ENCODE measurements around the gene SLCO2B1.

The SLCO2B1 gene

DNA sequence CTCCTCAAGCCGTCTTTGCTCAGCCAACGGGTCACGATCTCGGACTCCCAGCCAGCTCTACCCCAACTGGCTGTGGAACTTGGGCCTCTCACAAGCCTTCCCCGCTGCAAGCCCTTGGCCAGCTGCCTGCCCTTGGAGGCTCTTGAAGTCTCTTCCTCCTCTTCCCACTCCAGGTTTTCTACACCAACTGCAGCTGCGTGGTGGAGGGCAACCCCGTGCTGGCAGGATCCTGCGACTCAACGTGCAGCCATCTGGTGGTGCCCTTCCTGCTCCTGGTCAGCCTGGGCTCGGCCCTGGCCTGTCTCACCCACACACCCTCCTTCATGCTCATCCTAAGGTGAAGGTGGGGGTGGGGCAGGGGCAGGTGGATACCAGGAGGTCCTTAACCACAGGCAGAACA lies 49.1 kb downstream of the SLCO2B1 start:
- no peak overlapping the region for H3K27ac ChIP-seq (ENCODE audit: low read depth in 2 of 2, low read length in 2 of 2)
- H3K36me3 ChIP-seq (ENCODE audit: control insufficient read depth in 2 of 2, insufficient read depth in 2 of 2, low read length in 2 of 2), result peaks cover 19 to 21% of the 10 kb centered on the region in 2 donors
- H3K4me1 ChIP-seq (ENCODE audit: control insufficient read depth in 2 of 2, insufficient read depth in 2 of 2, low read length in 2 of 2), result peaks cover 0 to 7% of the 10 kb centered on the region in 2 donors
- no peak overlapping the region for H3K9ac ChIP-seq (ENCODE audit: low read depth in 1 of 2, low read length in 2 of 2)
- no peak overlapping the region for H3K4me3 ChIP-seq (ENCODE audit: low read length in 2 of 2)
- H3K27me3 ChIP-seq (ENCODE audit: control insufficient read depth in 2 of 2, insufficient read depth in 2 of 2, low read length in 2 of 2), result no peaks in the 10 kb centered on the region
- no peaks in the 10 kb centered on the region for H3K9me3 ChIP-seq (ENCODE audit: control insufficient read depth in 2 of 2, low read length in 2 of 2)

GRCh38 chr11:75200531-75200930 lies 49.6 kb downstream of the SLCO2B1 start:
- H3K27ac ChIP-seq (ENCODE audit: low read depth in 2 of 2, low read length in 2 of 2), result no peak overlapping the region

GRCh38 chr11:75201771-75202170 lies 50.9 kb downstream of the SLCO2B1 start:
- Histone ChIP-seq H3K4me3 (ENCODE audit: low read length in 2 of 2) (no peak overlapping the region), H3K9ac (ENCODE audit: low read depth in 1 of 2, low read length in 2 of 2) (no peak overlapping the region), H3K27me3 (ENCODE audit: control insufficient read depth in 2 of 2, insufficient read depth in 2 of 2, low read length in 2 of 2) (no peaks in the 10 kb centered on the region), H3K36me3 (ENCODE audit: control insufficient read depth in 2 of 2, insufficient read depth in 2 of 2, low read length in 2 of 2) (peaks cover 15% of the 10 kb centered on the region in 2 donors), H3K9me3 (ENCODE audit: control insufficient read depth in 2 of 2, low read length in 2 of 2) (no peaks in the 10 kb centered on the region), H3K4me1 (ENCODE audit: control insufficient read depth in 2 of 2, insufficient read depth in 2 of 2, low read length in 2 of 2) (peaks cover 0 to 4% of the 10 kb centered on the region in 2 donors), H3K27ac (ENCODE audit: low read depth in 2 of 2, low read length in 2 of 2) (no peak overlapping the region)

More at GRCh38 chr11:75200531-75200930, 49.6 kb downstream of the SLCO2B1 start:
- Histone ChIP-seq H3K9ac (ENCODE audit: low read depth in 1 of 2, low read length in 2 of 2) (no peak overlapping the region), H3K27me3 (ENCODE audit: control insufficient read depth in 2 of 2, insufficient read depth in 2 of 2, low read length in 2 of 2) (no peaks in the 10 kb centered on the region), H3K9me3 (ENCODE audit: control insufficient read depth in 2 of 2, low read length in 2 of 2) (no peaks in the 10 kb centered on the region), H3K36me3 (ENCODE audit: control insufficient read depth in 2 of 2, insufficient read depth in 2 of 2, low read length in 2 of 2) (peaks cover 19 to 21% of the 10 kb centered on the region in 2 donors), H3K4me3 (ENCODE audit: low read length in 2 of 2) (no peak overlapping the region), H3K4me1 (ENCODE audit: control insufficient read depth in 2 of 2, insufficient read depth in 2 of 2, low read length in 2 of 2) (peaks cover 0 to 7% of the 10 kb centered on the region in 2 donors)

DNA sequence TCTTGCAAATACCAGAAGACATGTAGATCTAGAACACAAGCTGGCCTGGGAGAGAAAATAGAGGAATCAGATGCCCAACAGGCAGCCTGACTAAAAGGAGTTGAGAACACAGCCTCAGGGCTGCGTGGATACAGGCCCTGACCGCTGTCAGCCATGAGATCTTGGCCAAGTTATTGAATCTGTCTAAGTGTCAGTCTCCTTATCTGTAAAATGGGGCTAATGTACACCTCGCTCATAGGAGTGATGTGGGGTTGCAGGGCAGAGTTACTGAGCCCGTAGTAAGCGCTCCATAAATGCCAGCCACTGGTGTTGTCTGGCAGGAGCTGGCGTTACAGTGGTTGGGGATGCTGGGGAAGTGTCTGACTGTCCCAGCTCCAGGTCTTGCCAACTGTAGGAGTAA lies 51.3 kb downstream of the SLCO2B1 start:
- Histone ChIP-seq H3K27me3 (ENCODE audit: control insufficient read depth in 2 of 2, insufficient read depth in 2 of 2, low read length in 2 of 2) (no peaks in the 10 kb centered on the region), H3K27ac (ENCODE audit: low read depth in 2 of 2, low read length in 2 of 2) (no peak overlapping the region), H3K36me3 (ENCODE audit: control insufficient read depth in 2 of 2, insufficient read depth in 2 of 2, low read length in 2 of 2) (peaks cover 13 to 14% of the 10 kb centered on the region in 2 donors), H3K4me1 (ENCODE audit: control insufficient read depth in 2 of 2, insufficient read depth in 2 of 2, low read length in 2 of 2) (peaks cover 0 to 4% of the 10 kb centered on the region in 2 donors), H3K4me3 (ENCODE audit: low read length in 2 of 2) (no peak overlapping the region), H3K9me3 (ENCODE audit: control insufficient read depth in 2 of 2, low read length in 2 of 2) (no peaks in the 10 kb centered on the region), H3K9ac (ENCODE audit: low read depth in 1 of 2, low read length in 2 of 2) (no peak overlapping the region)

DNA sequence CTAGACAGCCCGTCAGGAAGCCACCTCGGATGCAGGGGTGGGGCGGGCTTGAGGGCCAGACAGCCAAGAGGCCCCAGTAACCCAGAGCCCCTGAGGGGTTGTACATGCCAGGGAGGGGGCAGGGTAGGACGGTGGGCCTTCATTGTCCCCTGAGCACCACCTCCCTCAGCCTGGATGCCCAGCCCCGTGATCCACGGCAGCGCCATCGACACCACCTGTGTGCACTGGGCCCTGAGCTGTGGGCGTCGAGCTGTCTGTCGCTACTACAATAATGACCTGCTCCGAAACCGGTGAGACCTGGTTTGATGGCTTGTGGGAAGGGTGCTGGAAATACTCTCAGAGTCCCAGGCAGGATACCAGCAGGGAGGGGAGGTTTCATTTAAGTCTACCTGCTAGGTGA lies 52.2 kb downstream of the SLCO2B1 start:
- H3K4me3 ChIP-seq (ENCODE audit: low read length in 2 of 2), result no peak overlapping the region
- no peak overlapping the region for H3K27ac ChIP-seq (ENCODE audit: low read depth in 2 of 2, low read length in 2 of 2)
- peaks cover 9 to 10% of the 10 kb centered on the region in 2 donors for H3K36me3 ChIP-seq (ENCODE audit: control insufficient read depth in 2 of 2, insufficient read depth in 2 of 2, low read length in 2 of 2)

GRCh38 chr11:75203641-75204011 lies 52.7 kb downstream of the SLCO2B1 start:
- H3K9ac ChIP-seq (ENCODE audit: low read depth in 1 of 2, low read length in 2 of 2), result no peak overlapping the region

More for the DNA sequence above, 52.2 kb downstream of the SLCO2B1 start:
- Histone ChIP-seq H3K27me3 (ENCODE audit: control insufficient read depth in 2 of 2, insufficient read depth in 2 of 2, low read length in 2 of 2) (no peaks in the 10 kb centered on the region), H3K4me1 (ENCODE audit: control insufficient read depth in 2 of 2, insufficient read depth in 2 of 2, low read length in 2 of 2) (peaks cover 0 to 4% of the 10 kb centered on the region in 2 donors), H3K9me3 (ENCODE audit: control insufficient read depth in 2 of 2, low read length in 2 of 2) (no peaks in the 10 kb centered on the region), H3K9ac (ENCODE audit: low read depth in 1 of 2, low read length in 2 of 2) (no peak overlapping the region)

GRCh38 chr11:75204012-75204674 lies 53.2 kb downstream of the SLCO2B1 start:
- no peak overlapping the region for H3K27ac ChIP-seq (ENCODE audit: low read depth in 2 of 2, low read length in 2 of 2)
- no peak overlapping the region for H3K9ac ChIP-seq (ENCODE audit: low read depth in 1 of 2, low read length in 2 of 2)
- H3K4me1 ChIP-seq (ENCODE audit: control insufficient read depth in 2 of 2, insufficient read depth in 2 of 2, low read length in 2 of 2), result peaks cover 0 to 4% of the 10 kb centered on the region in 2 donors

More at GRCh38 chr11:75203641-75204011, 52.7 kb downstream of the SLCO2B1 start:
- peaks cover 0 to 4% of the 10 kb centered on the region in 2 donors for H3K4me1 ChIP-seq (ENCODE audit: control insufficient read depth in 2 of 2, insufficient read depth in 2 of 2, low read length in 2 of 2)
- no peaks in the 10 kb centered on the region for H3K27me3 ChIP-seq (ENCODE audit: control insufficient read depth in 2 of 2, insufficient read depth in 2 of 2, low read length in 2 of 2)
- H3K9me3 ChIP-seq (ENCODE audit: control insufficient read depth in 2 of 2, low read length in 2 of 2), result no peaks in the 10 kb centered on the region
- H3K4me3 ChIP-seq (ENCODE audit: low read length in 2 of 2), result no peak overlapping the region
- peaks cover 9 to 10% of the 10 kb centered on the region in 2 donors for H3K36me3 ChIP-seq (ENCODE audit: control insufficient read depth in 2 of 2, insufficient read depth in 2 of 2, low read length in 2 of 2)
- H3K27ac ChIP-seq (ENCODE audit: low read depth in 2 of 2, low read length in 2 of 2), result no peak overlapping the region

GRCh38 chr11:75204685-75205563 lies 54.0 kb downstream of the SLCO2B1 start:
- Histone ChIP-seq H3K9me3 (ENCODE audit: control insufficient read depth in 2 of 2, low read length in 2 of 2) (no peaks in the 10 kb centered on the region), H3K27me3 (ENCODE audit: control insufficient read depth in 2 of 2, insufficient read depth in 2 of 2, low read length in 2 of 2) (no peaks in the 10 kb centered on the region), H3K4me3 (ENCODE audit: low read length in 2 of 2) (no peak overlapping the region), H3K4me1 (ENCODE audit: control insufficient read depth in 2 of 2, insufficient read depth in 2 of 2, low read length in 2 of 2) (peaks cover 0 to 4% of the 10 kb centered on the region in 2 donors), H3K36me3 (ENCODE audit: control insufficient read depth in 2 of 2, insufficient read depth in 2 of 2, low read length in 2 of 2) (peaks cover 6 to 7% of the 10 kb centered on the region in 2 donors), H3K9ac (ENCODE audit: low read depth in 1 of 2, low read length in 2 of 2) (no peak overlapping the region), H3K27ac (ENCODE audit: low read depth in 2 of 2, low read length in 2 of 2) (no peak overlapping the region)

More at GRCh38 chr11:75204012-75204674, 53.2 kb downstream of the SLCO2B1 start:
- Histone ChIP-seq H3K36me3 (ENCODE audit: control insufficient read depth in 2 of 2, insufficient read depth in 2 of 2, low read length in 2 of 2) (peaks cover 9 to 10% of the 10 kb centered on the region in 2 donors), H3K9me3 (ENCODE audit: control insufficient read depth in 2 of 2, low read length in 2 of 2) (no peaks in the 10 kb centered on the region), H3K4me3 (ENCODE audit: low read length in 2 of 2) (no peak overlapping the region), H3K27me3 (ENCODE audit: control insufficient read depth in 2 of 2, insufficient read depth in 2 of 2, low read length in 2 of 2) (no peaks in the 10 kb centered on the region)

- H3K36me3 ChIP-seq (ENCODE audit: control insufficient read depth in 2 of 2, insufficient read depth in 2 of 2, low read length in 2 of 2), result peaks cover 4 to 5% of the 10 kb centered on the region in 2 donors
- H3K27ac ChIP-seq (ENCODE audit: low read depth in 2 of 2, low read length in 2 of 2), result no peak overlapping the region
- H3K4me3 ChIP-seq (ENCODE audit: low read length in 2 of 2), result no peak overlapping the region
- peaks cover 0 to 4% of the 10 kb centered on the region in 2 donors for H3K4me1 ChIP-seq (ENCODE audit: control insufficient read depth in 2 of 2, insufficient read depth in 2 of 2, low read length in 2 of 2)
- H3K9ac ChIP-seq (ENCODE audit: low read depth in 1 of 2, low read length in 2 of 2), result no peak overlapping the region
- no peaks in the 10 kb centered on the region for H3K9me3 ChIP-seq (ENCODE audit: control insufficient read depth in 2 of 2, low read length in 2 of 2)
- H3K27me3 ChIP-seq (ENCODE audit: control insufficient read depth in 2 of 2, insufficient read depth in 2 of 2, low read length in 2 of 2), result no peaks in the 10 kb centered on the region
These were observed 54.7 kb downstream of the SLCO2B1 start for GRCh38 chr11:75205564-75206020.

DNA sequence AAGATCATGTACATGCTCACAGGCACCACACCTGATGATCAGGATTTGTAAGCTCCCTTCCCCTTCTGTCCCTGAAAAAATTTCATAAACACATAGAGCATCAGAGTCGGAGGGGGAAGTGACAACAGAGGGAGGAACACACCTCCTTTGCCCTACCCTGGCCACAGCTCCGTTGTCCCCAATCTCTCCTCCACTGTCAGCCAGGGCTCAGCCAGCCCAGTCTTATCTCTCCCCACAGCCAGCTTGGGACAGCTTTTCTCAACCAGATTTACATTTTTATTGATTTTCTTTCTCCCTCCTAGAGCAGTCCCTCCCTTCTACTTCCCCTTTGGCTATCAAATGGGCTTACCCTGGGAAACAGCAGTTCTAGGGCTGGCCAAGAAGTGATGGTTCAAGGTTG lies 57.5 kb downstream of the SLCO2B1 start:
- no peak overlapping the region for H3K9ac ChIP-seq (ENCODE audit: low read depth in 1 of 2, low read length in 2 of 2)
- H3K4me3 ChIP-seq (ENCODE audit: low read length in 2 of 2), result no peak overlapping the region
- peaks cover 0 to 4% of the 10 kb centered on the region in 2 donors for H3K4me1 ChIP-seq (ENCODE audit: control insufficient read depth in 2 of 2, insufficient read depth in 2 of 2, low read length in 2 of 2)
- no peaks in the 10 kb centered on the region for H3K27me3 ChIP-seq (ENCODE audit: control insufficient read depth in 2 of 2, insufficient read depth in 2 of 2, low read length in 2 of 2)
- H3K36me3 ChIP-seq (ENCODE audit: control insufficient read depth in 2 of 2, insufficient read depth in 2 of 2, low read length in 2 of 2), result no peaks in the 10 kb centered on the region
- no peaks in the 10 kb centered on the region for H3K9me3 ChIP-seq (ENCODE audit: control insufficient read depth in 2 of 2, low read length in 2 of 2)
- no peak overlapping the region for H3K27ac ChIP-seq (ENCODE audit: low read depth in 2 of 2, low read length in 2 of 2)
